H1 (cell line): Measurements from ENCODE around the gene FGFRL1. TPM values are rescaled to one million over a fixed set of nuclear protein-coding genes. Genes with fewer than 3 reads are reported as not detected.

Source experiments
- CTCF ChIA-PET: fragments of 300-600 bp; sonication (Branson Sonifier 250); formaldehyde crosslinking; loops from one replicate; lab custom pipeline; 2021; ENCODE audit not compliant: partially characterized antibody; lab: Charles Lee
- POLR2A ChIA-PET: fragments of 300-600 bp; sonication (Branson Sonifier 250); formaldehyde crosslinking; loops from one replicate; lab custom pipeline; 2021; ENCODE audit warnings: inconsistent platforms; ENCODE audit not compliant: partially characterized antibody; lab: Charles Lee
- DNase-seq, 2 experiments: peaks; one replicate each; pipeline versions ENCODE4 v3.0.0 to v3.0.0-alpha.2; 2010 to 2022; ENCODE audit warnings: low spot score in 2 of 2, low read depth in 1 of 2, mixed read lengths in 1 of 2
- FAIRE-seq: peaks from 2 replicates; lab custom pipeline; 2011; peaks lifted over from hg19 to GRCh38; lab: Jason Lieb, UNC
- H2AFZ ChIP-seq: 2 replicates; pipeline ENCODE4 v1.8.1; 2012; ENCODE audit warnings: low read length, inconsistent platforms
- H2AK5ac ChIP-seq: 2 replicates; pipeline ENCODE4 v1.6.1; 2013; ENCODE audit warnings: low read depth, low read length
- H2BK120ac ChIP-seq: replicated peaks from 2 replicates; pipeline ENCODE3; 2013; ENCODE audit warnings: low read depth, low read length, inconsistent platforms
- H2BK12ac ChIP-seq: 2 replicates; pipeline ENCODE4 v1.6.1; 2013; ENCODE audit warnings: low read depth, low read length
- H2BK15ac ChIP-seq: 2 replicates; pipeline ENCODE4 v1.6.1; 2013; ENCODE audit warnings: low read length
- H2BK20ac ChIP-seq: 2 replicates; pipeline ENCODE4 v1.6.1; 2013; ENCODE audit warnings: low read length
- H2BK5ac ChIP-seq: 2 replicates; pipeline ENCODE4 v1.6.1; 2013; ENCODE audit warnings: low read depth, low read length
- H3K14ac ChIP-seq: 2 replicates; pipeline ENCODE4 v1.6.1; 2013; ENCODE audit warnings: inconsistent platforms; ENCODE audit not compliant: insufficient read length
- H3K18ac ChIP-seq: 2 replicates; pipeline ENCODE4 v1.6.1; 2013; ENCODE audit warnings: low read length; ENCODE audit errors: extremely low read depth
- H3K23ac ChIP-seq: 2 replicates; pipeline ENCODE4 v1.6.1; 2013; ENCODE audit warnings: inconsistent platforms; ENCODE audit not compliant: insufficient read length
- H3K23me2 ChIP-seq: 2 replicates; pipeline ENCODE4 v1.6.1; 2013; ENCODE audit warnings: low read depth, low read length
- H3K27ac ChIP-seq: 2 replicates; pipeline ENCODE4 v1.6.1; 2011; ENCODE audit warnings: low read depth, low read length, inconsistent platforms
- H3K27me3 ChIP-seq, 4 experiments: replicated peaks in 1 of 4; 1 replicate in 1 of 4; 2 replicates in 3 of 4; pipeline versions ENCODE4 v1.6.1 to v1.8.1; 2011 to 2013; ENCODE audit warnings: low read length in 3 of 4, mild to moderate bottlenecking in 3 of 4, inconsistent platforms in 2 of 4, mixed read lengths in 2 of 4, moderate library complexity in 1 of 4; ENCODE audit not compliant: control insufficient read depth in 3 of 4, insufficient read depth in 3 of 4; ENCODE audit errors: extremely low read depth in 1 of 4
- H3K36me3 ChIP-seq, 4 experiments: 2 replicates each; pipeline versions ENCODE4 v1.6.1 to v1.8.1; 2011 to 2013; ENCODE audit warnings: mild to moderate bottlenecking in 4 of 4, low read length in 3 of 4, moderate library complexity in 2 of 4, control low read depth in 1 of 4, inconsistent platforms in 1 of 4; ENCODE audit not compliant: insufficient read depth in 4 of 4, control insufficient read depth in 2 of 4
- H3K4ac ChIP-seq: replicated peaks from 2 replicates; pipeline ENCODE3; 2013; ENCODE audit warnings: low read length, low read depth, mixed read lengths, inconsistent platforms; ENCODE audit not compliant: insufficient read length
- H3K4me1 ChIP-seq, 4 experiments: replicated peaks in 1 of 4; 1 replicate in 1 of 4; 2 replicates in 3 of 4; pipeline versions ENCODE4 v1.6.1 to v1.8.1; 2011 to 2013; ENCODE audit warnings: low read length in 3 of 4, inconsistent platforms in 2 of 4, mixed read lengths in 1 of 4; ENCODE audit not compliant: insufficient read depth in 4 of 4, control insufficient read depth in 3 of 4
- H3K4me2 ChIP-seq, 2 experiments: 2 replicates each; pipeline versions ENCODE4 v1.6.1 to v1.8.1; 2011 to 2013; ENCODE audit warnings: low read depth in 2 of 2, low read length in 2 of 2, control low read depth in 1 of 2, inconsistent platforms in 1 of 2, mild to moderate bottlenecking in 1 of 2; ENCODE audit not compliant: insufficient read depth in 1 of 2
- H3K4me3 ChIP-seq, 4 experiments: fragments of 200-600, 300-600 bp in 1 of 4; sonication (generic), shearing (Covaris generic), sonication (Bioruptor Twin) in 1 of 4; 2 replicates each; pipeline versions ENCODE4 v1.5.1 to v1.8.1; 2011 to 2016; ENCODE audit warnings: low read length in 4 of 4, low read depth in 3 of 4, control low read depth in 2 of 4, inconsistent platforms in 2 of 4, mild to moderate bottlenecking in 2 of 4, mixed read lengths in 1 of 4, moderate library complexity in 1 of 4; ENCODE audit not compliant: insufficient read depth in 2 of 4; ENCODE audit errors: extremely low read depth in 1 of 4
- H3K56ac ChIP-seq: replicated peaks from 2 replicates; pipeline ENCODE3; 2013; ENCODE audit warnings: low read depth, mild to moderate bottlenecking, mixed read lengths, low read length, inconsistent platforms; ENCODE audit not compliant: insufficient read length
- H3K79me1 ChIP-seq: 2 replicates; pipeline ENCODE4 v1.6.1; 2013; ENCODE audit warnings: low read depth, low read length, control low read depth
- H3K79me2 ChIP-seq, 2 experiments: 2 replicates each; pipeline versions ENCODE4 v1.6.1 to v1.8.1; 2012 to 2013; ENCODE audit warnings: low read length in 2 of 2, mild to moderate bottlenecking in 2 of 2, inconsistent platforms in 1 of 2; ENCODE audit not compliant: insufficient read depth in 2 of 2, control insufficient read depth in 1 of 2
- H3K9ac ChIP-seq, 4 experiments: replicated peaks in 1 of 4; 1 replicate in 1 of 4; 2 replicates in 3 of 4; pipeline versions ENCODE4 v1.6.1 to v1.8.1; 2011 to 2013; ENCODE audit warnings: low read depth in 3 of 4, low read length in 3 of 4, control low read depth in 2 of 4, mild to moderate bottlenecking in 2 of 4, moderate library complexity in 2 of 4, inconsistent platforms in 1 of 4; ENCODE audit errors: extremely low read depth in 1 of 4
- H3K9me3 ChIP-seq, 2 experiments: 2 replicates each; pipeline versions ENCODE4 v1.6.1 to v1.8.1; 2012 to 2013; ENCODE audit warnings: mild to moderate bottlenecking in 2 of 2, moderate library complexity in 2 of 2, control low read depth in 1 of 2, inconsistent platforms in 1 of 2, low read depth in 1 of 2, low read length in 1 of 2, mixed read lengths in 1 of 2; ENCODE audit not compliant: insufficient read depth in 2 of 2
- H4K20me1 ChIP-seq, 2 experiments: replicated peaks in 1 of 2; 2 replicates each; pipeline versions ENCODE3 to v1.8.1; 2011 to 2013; ENCODE audit warnings: inconsistent platforms in 2 of 2, low read length in 2 of 2, mild to moderate bottlenecking in 1 of 2; ENCODE audit not compliant: insufficient read depth in 2 of 2, control insufficient read depth in 1 of 2
- H4K5ac ChIP-seq: 2 replicates; pipeline ENCODE4 v1.6.1; 2013; ENCODE audit warnings: low read length, low read depth, mixed read lengths, inconsistent platforms; ENCODE audit not compliant: insufficient read length
- H4K8ac ChIP-seq: 2 replicates; pipeline ENCODE4 v1.8.0; 2013; ENCODE audit warnings: mild to moderate bottlenecking, moderate library complexity, low read length, inconsistent platforms; ENCODE audit not compliant: insufficient read depth; ENCODE audit errors: extremely low read depth
- H4K91ac ChIP-seq: replicated peaks from 2 replicates; pipeline ENCODE3; 2013; ENCODE audit warnings: low read length, mixed read lengths, inconsistent platforms; ENCODE audit not compliant: insufficient read length
- ASH2L ChIP-seq: fragments of 200-600, 300-600 bp; sonication (generic); IDR thresholded peaks from one replicate; pipeline ENCODE4 v1.7.1; 2017; ENCODE audit warnings: low read length
- BCL11A ChIP-seq, 2 experiments: IDR thresholded peaks; one replicate each; pipeline ENCODE4 v1.6.1; 2011; ENCODE audit warnings: low read depth in 2 of 2, low read length in 2 of 2, mild to moderate bottlenecking in 2 of 2
- CREB1 ChIP-seq: IDR thresholded peaks from 2 replicates; pipeline ENCODE4 v1.6.1; 2012; ENCODE audit warnings: inconsistent platforms
- EP300 ChIP-seq, 2 experiments: IDR thresholded peaks; 1 replicate in 1 of 2; 2 replicates in 1 of 2; pipeline ENCODE4 v1.6.1; 2011 to 2012; ENCODE audit warnings: low read depth in 2 of 2, low read length in 2 of 2, mild to moderate bottlenecking in 2 of 2, borderline replicate concordance in 1 of 2, inconsistent platforms in 1 of 2, moderate library complexity in 1 of 2
- MAX ChIP-seq: IDR thresholded peaks from 2 replicates; pipeline ENCODE4 v1.6.1; 2012; ENCODE audit warnings: inconsistent platforms
- RNF2 ChIP-seq: fragments of 200-900, 300-1000 bp; sonication (generic); IDR thresholded peaks from 2 replicates; pipeline ENCODE4 v1.7.1; 2016; ENCODE audit warnings: borderline replicate concordance, low read depth, mild to moderate bottlenecking, antibody characterized with exemption, low read length; ENCODE audit not compliant: poor library complexity, severe bottlenecking; ENCODE audit errors: missing control alignments
- TAF1 ChIP-seq: IDR thresholded peaks from 2 replicates; pipeline ENCODE4 v1.6.1; 2011; ENCODE audit warnings: mild to moderate bottlenecking, low read depth, low read length
- WGBS, 2 experiments: shearing (Covaris generic) in 1 of 2; methylation state at CpG; one replicate each; pipeline versions ENCODE4 v1.1.6 to v1.1.7; 2013 to 2015; ENCODE audit warnings: low lambda C conversion rate in 2 of 2, mixed read lengths in 2 of 2, inconsistent platforms in 1 of 2, low coverage in 1 of 2, missing lambda C conversion rate in 1 of 2; ENCODE audit not compliant: insufficient replicate concordance in 2 of 2, insufficient coverage in 1 of 2, insufficient read length in 1 of 2; ENCODE audit errors: extremely low coverage in 1 of 2, missing lambda C conversion rate in 1 of 2; 5-methylcytosine and 5-hydroxymethylcytosine counted together
- polyA plus RNA-seq, 7 experiments: library from polyadenylated mRNA; depleted of rRNA in 3 of 7; stranded (reverse) in 5 of 7; unstranded in 2 of 7; fragments of >200 nt in 5 of 7; fragments of 200-250 nt in 2 of 7; gene quantifications; 1 replicate in 5 of 7; 2 replicates in 1 of 7; 4 replicates in 1 of 7; pipeline versions ENCODE4 v1.2.1 to v1.2.3, GENCODE V29; 2011 to 2013; ENCODE audit warnings: missing spikeins in 2 of 7, mixed read lengths in 2 of 7
- total RNA-seq: library from RNA; stranded (reverse); fragmentation: NEBNext Ultra II Directional; extraction: Animal tissue kit (Norgen Biotek cat#: 25700); gene quantifications from 2 replicates; pipeline ENCODE4 v1.2.1, GENCODE V29; 2021
- TF ChIP-seq, protein P1 (sequence below): IDR thresholded peaks from 2 replicates; pipeline ENCODE4 v1.6.1; 2012; ENCODE audit warnings: inconsistent platforms

FGFRL1 gene
- total and polyA plus RNA-seq, 2 of the 8 experiments (the other 6 are each of a cell fraction or from before 2014, with no cell fraction given): 18.9 to 34.6 TPM

GRCh38 chr4:1003271-1004070 lies 8.0 kb upstream of the FGFRL1 start:
- H4K91ac ChIP-seq: peak overlapping the region; percentile 54
- peaks cover 45 to 89% (median 84%) of the 10 kb centered on the region in 4 experiments for H3K27me3 ChIP-seq
- peaks cover 12% of the 10 kb centered on the region; the same call in 1 of the 2 replicates for H3K23me2 ChIP-seq
- no peak overlapping the region for H2AFZ ChIP-seq
- H3K18ac ChIP-seq: no peak overlapping the region
- H3K4ac ChIP-seq: peak overlapping the region; percentile 78
- H3K9ac ChIP-seq: no peak overlapping the region
- H3K79me2 ChIP-seq: no peaks in the 10 kb centered on the region
- no peaks in the 10 kb centered on the region for H3K9me3 ChIP-seq
- ChIA-PET CTCF (interaction anchor here (1.9 kb wide), 1 partner anchor 16 kb away, joined by 5 read pairs; the partner anchor contains the start of gene IDUA), POLR2A (no interaction called here)
- no peak overlapping the region for H2BK5ac ChIP-seq
- H2BK12ac ChIP-seq: peak overlapping the region; percentile 75; the same call in 1 of the 2 replicates
- FAIRE-seq (no peak), DNase-seq (no peak)
- peaks cover 2 to 15% of the 10 kb centered on the region in 2 experiments for H4K20me1 ChIP-seq
- no peaks in the 10 kb centered on the region for H3K79me1 ChIP-seq
- no peak overlapping the region for H3K56ac ChIP-seq
- peaks cover 0 to 4% (median 3%) of the 10 kb centered on the region in 4 experiments; a peak in 5 of 7 replicates for H3K4me1 ChIP-seq
- H2BK20ac ChIP-seq: no peak overlapping the region
- 0 out of 2 replicates have a peak overlapping the region, but pooled peaks have one; percentile 24 for H2AK5ac ChIP-seq
- H3K27ac ChIP-seq: no peak overlapping the region
- WGBS, 2 experiments: 77% methylated on average over 15 of the region's 63 CpGs; no CpG with 5 or more reads in 1 of the 2 experiments
- H2BK120ac ChIP-seq: no peak overlapping the region
- H4K8ac ChIP-seq: no peak overlapping the region
- H2BK15ac ChIP-seq: no peak overlapping the region
- H3K14ac ChIP-seq: no peak overlapping the region
- peak overlapping the region; percentile 61 to 69 for H3K4me2 ChIP-seq
- no peak overlapping the region for H3K23ac ChIP-seq
- H3K4me3 ChIP-seq: peak overlapping the region in 3 of 4 experiments; percentile 9 to 60 (median 19); a peak in 5 of 8 replicates
- H3K36me3 ChIP-seq: no peaks in the 10 kb centered on the region
- no peak overlapping the region for H4K5ac ChIP-seq
- TF ChIP-seq ASH2L (no peak), MAX (peak; percentile 92), BCL11A (IDR thresholded peaks at IDR 0.05; ENCODE audit: low read depth in 2 of 2, low read length in 2 of 2) (no peak), EP300 (IDR thresholded peaks at IDR 0.05; ENCODE audit: borderline replicate concordance in 1 of 2, low read depth in 2 of 2, low read length in 2 of 2) (no peak), TAF1 (no peak), CREB1 (peak; percentile 30; the same call in 1 of the 2 replicates), RNF2 (peak; percentile 54)
- TF ChIP-seq, protein P1, sequence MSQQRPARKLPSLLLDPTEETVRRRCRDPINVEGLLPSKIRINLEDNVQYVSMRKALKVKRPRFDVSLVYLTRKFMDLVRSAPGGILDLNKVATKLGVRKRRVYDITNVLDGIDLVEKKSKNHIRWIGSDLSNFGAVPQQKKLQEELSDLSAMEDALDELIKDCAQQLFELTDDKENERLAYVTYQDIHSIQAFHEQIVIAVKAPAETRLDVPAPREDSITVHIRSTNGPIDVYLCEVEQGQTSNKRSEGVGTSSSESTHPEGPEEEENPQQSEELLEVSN: peak; percentile 88
